Measurements from ENCODE around the gene POMT2.
"Not testable (repeated sequence)": the region's sequence is repeated elsewhere in the genome, so short reads cannot be mapped to it uniquely, and the experiment has no call there.

The POMT2 gene

GRCh38 chr14:77302926-77303325 is 17.8 kb downstream of the POMT2 start:
- DNase-seq (ENCODE audit: low spot score) = peak; percentile 70
- FAIRE-seq = peak; percentile 79

- FAIRE-seq (no peak), DNase-seq (ENCODE audit: low spot score) (peak; percentile 49)
These were observed 19.6 kb downstream of the POMT2 start for GRCh38 chr14:77301103-77301502.

GRCh38 chr14:77299771-77300170 is 20.9 kb downstream of the POMT2 start:
- FAIRE-seq (peak; percentile 23), DNase-seq (ENCODE audit: low spot score) (no peak)

- FAIRE-seq = no peak
- DNase-seq (ENCODE audit: low spot score) = no peak
These were observed 23.8 kb downstream of the POMT2 start for GRCh38 chr14:77296906-77297305.

- DNase-seq (ENCODE audit: low spot score) (no peak), FAIRE-seq (no peak)
These were observed 24.5 kb downstream of the POMT2 start for GRCh38 chr14:77296155-77296554.

GRCh38 chr14:77290705-77291104 is 30.0 kb downstream of the POMT2 start:
- no peak for FAIRE-seq
- no peak for DNase-seq (ENCODE audit: low spot score)

- no peak for FAIRE-seq
These were observed 34.1 kb downstream of the POMT2 start for GRCh38 chr14:77286576-77286975.

GRCh38 chr14:77284466-77284865 is 36.2 kb downstream of the POMT2 start:
- FAIRE-seq (no peak), DNase-seq (ENCODE audit: low spot score) (no peak)

More at GRCh38 chr14:77286576-77286975, 34.1 kb downstream of the POMT2 start:
- no peak for DNase-seq (ENCODE audit: low spot score)

GRCh38 chr14:77284066-77284465 is 36.6 kb downstream of the POMT2 start:
- no peak for DNase-seq (ENCODE audit: low spot score)
- no peak for FAIRE-seq

GRCh38 chr14:77281852-77282410 is 38.8 kb downstream of the POMT2 start:
- no peak for FAIRE-seq
- DNase-seq (ENCODE audit: low spot score) = no peak

- not testable (repeated sequence) for DNase-seq (ENCODE audit: low spot score); FAIRE-seq
These were observed 39.8 kb downstream of the POMT2 start for GRCh38 chr14:77280921-77281320.

GRCh38 chr14:77279719-77280118 is 41.0 kb downstream of the POMT2 start:
- DNase-seq (ENCODE audit: low spot score) (no peak), FAIRE-seq (no peak)

- DNase-seq (ENCODE audit: low spot score) (no peak), FAIRE-seq (no peak)
These were observed 42.0 kb downstream of the POMT2 start for GRCh38 chr14:77278461-77279230.

- DNase-seq (ENCODE audit: low spot score) (no peak), FAIRE-seq (no peak)
These were observed 43.7 kb downstream of the POMT2 start for GRCh38 chr14:77276959-77277358.

- FAIRE-seq (peak; percentile 27), DNase-seq (ENCODE audit: low spot score) (no peak)
These were observed 44.3 kb downstream of the POMT2 start for GRCh38 chr14:77276295-77276935.

- DNase-seq (ENCODE audit: low spot score) = no peak
These were observed 45.1 kb downstream of the POMT2 start for GRCh38 chr14:77275601-77276017.

GRCh38 chr14:77275041-77275580 is 45.6 kb downstream of the POMT2 start:
- FAIRE-seq = no peak
- no peak for DNase-seq (ENCODE audit: low spot score)

More at GRCh38 chr14:77275601-77276017, 45.1 kb downstream of the POMT2 start:
- FAIRE-seq = no peak

GRCh38 chr14:77273796-77274195 is 46.9 kb downstream of the POMT2 start:
- no peak for FAIRE-seq
- DNase-seq (ENCODE audit: low spot score) = no peak

GRCh38 chr14:77272261-77272660 is 48.4 kb downstream of the POMT2 start:
- FAIRE-seq (no peak), DNase-seq (ENCODE audit: low spot score) (no peak)

- no peak for DNase-seq (ENCODE audit: low spot score)
- no peak for FAIRE-seq
These were observed 49.5 kb downstream of the POMT2 start, which contains the start of gene NGB for GRCh38 chr14:77271113-77271710. TSS of gene NGB (minus strand) at chr14:77271206. CDS start at chr14:77270937, 269 bp downstream.

- FAIRE-seq = no peak
These were observed 50.1 kb downstream of the POMT2 start for GRCh38 chr14:77270361-77271112.

More at GRCh38 chr14:77270361-77271112, 50.1 kb downstream of the POMT2 start:
- DNase-seq (ENCODE audit: low spot score) = no peak
